GM12892 (cell line): ENCODE measurements around the gene CCDC191.

Experiments used
- DNase-seq: peaks from one replicate; pipeline ENCODE4 v3.0.0; 2011; ENCODE audit not compliant: insufficient read length
- FAIRE-seq: peaks from 2 replicates; lab custom pipeline; 2011; peaks lifted over from hg19 to GRCh38; lab: Jason Lieb, UNC
- POLR2A ChIP-seq: IDR thresholded peaks from 2 replicates; pipeline ENCODE4 v1.6.1; 2011; ENCODE audit warnings: low read depth, low read length, control low read depth
- POLR2AphosphoS5 ChIP-seq: IDR thresholded peaks from 2 replicates; pipeline ENCODE4 v1.6.1; 2011; ENCODE audit warnings: low read depth, low read length, control low read depth
- TAF1 ChIP-seq: IDR thresholded peaks from 2 replicates; pipeline ENCODE4 v1.6.1; 2011; ENCODE audit warnings: low read depth, mild to moderate bottlenecking, control low read depth, low read length, borderline replicate concordance

The CCDC191 gene

DNA sequence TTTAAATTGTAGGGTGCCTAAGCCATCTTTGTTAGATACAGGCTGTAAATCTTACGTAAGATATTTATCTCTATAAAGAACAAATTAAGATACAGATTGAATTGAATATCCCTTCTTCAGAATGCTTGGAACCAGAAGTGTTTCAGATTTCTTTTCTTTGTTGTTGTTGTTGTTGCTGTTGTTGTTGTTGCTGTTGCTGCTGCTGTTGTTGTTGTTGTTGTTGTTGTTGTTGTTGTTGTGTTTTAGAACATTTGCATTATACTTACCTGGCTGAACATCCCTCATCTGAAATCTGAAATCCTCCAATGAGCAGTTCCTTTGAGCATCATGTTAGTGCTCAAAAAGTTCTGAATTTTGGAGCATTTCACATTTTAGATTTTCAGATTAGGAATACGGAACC lies 26.8 kb upstream of the CCDC191 start:
- FAIRE-seq (no peak), DNase-seq (no peak)
- TF ChIP-seq POLR2AphosphoS5 (no peak), TAF1 (no peak), POLR2A (no peak)

DNA sequence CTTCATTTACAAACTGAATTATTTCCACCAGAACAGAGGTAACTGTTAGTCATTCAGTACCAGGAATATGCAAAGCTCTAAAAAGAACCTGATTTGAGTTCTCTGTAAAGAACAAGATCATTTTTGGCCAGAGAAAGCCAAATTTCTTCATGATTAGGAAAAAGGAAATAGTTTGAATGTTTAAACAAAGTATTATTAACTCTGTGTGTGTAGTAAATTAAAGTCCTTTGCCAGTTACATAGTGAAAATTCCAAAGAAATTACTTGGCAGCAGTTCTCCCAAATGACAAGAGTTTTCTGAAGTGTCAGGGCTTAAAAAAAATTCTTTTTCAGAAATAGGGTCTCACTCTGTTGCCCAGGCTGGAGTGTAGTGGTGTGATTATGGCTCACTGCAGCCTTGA lies 24.7 kb upstream of the CCDC191 start:
- no peak for DNase-seq
- no peak for FAIRE-seq
- TF ChIP-seq POLR2AphosphoS5 (no peak), TAF1 (no peak), POLR2A (no peak)

DNA sequence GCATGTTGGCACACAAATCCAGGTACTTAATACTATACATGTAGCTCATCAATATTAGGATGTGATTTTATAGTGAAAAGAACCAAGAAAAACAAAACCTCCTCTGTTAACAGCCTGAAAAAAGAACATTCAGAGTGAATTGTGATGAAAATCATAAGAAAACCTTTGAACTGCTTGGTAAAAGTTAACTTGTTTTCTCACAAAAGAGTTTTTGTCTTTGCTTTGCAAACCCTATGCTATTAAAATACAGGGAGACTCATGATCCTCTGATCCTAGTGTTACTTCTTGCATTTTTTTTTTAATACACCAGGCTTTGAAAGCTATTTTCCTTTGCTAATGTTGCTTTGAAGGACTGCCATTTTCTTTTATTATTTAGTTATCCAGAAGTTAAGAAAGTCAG lies 23.9 kb upstream of the CCDC191 start:
- FAIRE-seq (no peak), DNase-seq (no peak)
- TF ChIP-seq POLR2A (no peak), POLR2AphosphoS5 (no peak), TAF1 (no peak)

DNA sequence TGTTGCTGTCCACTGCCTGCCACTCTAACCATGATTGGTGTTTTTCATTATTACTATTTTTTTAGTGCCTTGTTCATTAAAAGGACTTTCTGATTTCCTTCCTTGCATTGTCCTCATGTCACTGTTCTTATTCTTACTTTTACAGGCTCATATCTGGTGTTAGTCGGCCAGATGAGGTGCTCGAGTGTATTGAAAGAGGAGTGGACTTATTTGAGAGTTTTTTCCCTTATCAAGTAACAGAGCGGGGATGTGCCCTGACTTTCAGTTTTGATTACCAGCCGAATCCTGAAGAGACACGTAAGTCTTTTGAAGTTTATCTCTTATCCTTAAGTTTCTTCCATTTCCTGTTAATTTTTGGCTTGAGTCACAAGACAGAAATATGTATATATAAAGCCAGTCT lies 23.4 kb upstream of the CCDC191 start:
- TF ChIP-seq POLR2AphosphoS5 (no peak), POLR2A (no peak), TAF1 (no peak)
- FAIRE-seq (no peak), DNase-seq (no peak)

DNA sequence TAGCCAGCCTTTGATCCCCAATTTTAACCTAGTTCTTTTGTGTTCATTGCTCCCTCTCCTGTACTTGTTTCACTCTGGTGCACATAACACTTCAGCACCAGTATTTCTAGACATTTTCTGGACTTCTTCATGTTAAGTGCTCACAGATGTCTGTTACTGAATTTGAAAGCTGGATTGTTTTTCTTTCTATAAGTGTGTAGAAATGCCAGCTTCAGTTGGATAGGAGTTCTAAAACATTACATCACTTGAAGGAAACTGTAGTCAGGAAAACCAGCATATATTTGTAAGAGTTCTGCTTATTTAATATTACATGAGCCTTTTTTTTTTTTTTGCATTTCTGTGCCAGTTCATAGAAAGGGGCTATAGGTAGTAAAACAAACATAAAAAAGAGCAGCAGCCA lies 21.8 kb upstream of the CCDC191 start:
- DNase-seq (no peak), FAIRE-seq (no peak)
- no peak for TF ChIP-seq TAF1
- no peak for TF ChIP-seq POLR2A
- no peak for TF ChIP-seq POLR2AphosphoS5

DNA sequence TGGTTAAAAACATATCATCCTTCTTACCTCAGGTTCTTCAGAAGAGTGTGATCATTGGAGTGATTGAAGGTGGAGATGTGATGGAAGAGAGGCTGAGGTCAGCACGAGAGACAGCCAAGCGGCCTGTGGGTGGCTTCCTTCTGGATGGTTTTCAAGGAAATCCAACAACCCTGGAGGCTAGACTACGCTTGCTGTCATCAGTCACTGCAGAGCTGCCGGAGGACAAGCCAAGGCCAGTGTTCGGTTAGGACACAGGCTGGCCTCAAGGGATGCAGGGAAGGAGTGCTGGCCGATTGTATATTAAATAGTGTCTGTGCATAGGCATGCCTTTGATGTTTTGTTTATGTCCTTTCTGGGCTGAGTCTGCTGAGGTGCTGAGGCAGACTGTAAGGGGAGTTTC lies 20.4 kb upstream of the CCDC191 start:
- FAIRE-seq (no peak), DNase-seq (no peak)
- TF ChIP-seq POLR2A (no peak), POLR2AphosphoS5 (no peak), TAF1 (no peak)

- no peak for FAIRE-seq
- no peak for DNase-seq
- TF ChIP-seq TAF1 (no peak), POLR2A (no peak), POLR2AphosphoS5 (no peak)
Observed at GRCh38 chr3:114071786-114072185, 15.5 kb upstream of the CCDC191 start.

- FAIRE-seq, result no peak
- TF ChIP-seq TAF1 (no peak), POLR2AphosphoS5 (no peak), POLR2A (no peak)
- no peak for DNase-seq
Observed at GRCh38 chr3:114068336-114068735, 12.0 kb upstream of the CCDC191 start.

- FAIRE-seq, result no peak
- TF ChIP-seq POLR2A, result no peak
- TF ChIP-seq TAF1, result no peak
- TF ChIP-seq POLR2AphosphoS5, result no peak
- DNase-seq, result no peak
Observed at GRCh38 chr3:114067804-114068203, 11.5 kb upstream of the CCDC191 start.

GRCh38 chr3:114060906-114061655 lies 4.8 kb upstream of the CCDC191 start:
- DNase-seq, result no peak
- TF ChIP-seq TAF1 (no peak), POLR2AphosphoS5 (no peak), POLR2A (no peak)
- FAIRE-seq, result no peak

DNA sequence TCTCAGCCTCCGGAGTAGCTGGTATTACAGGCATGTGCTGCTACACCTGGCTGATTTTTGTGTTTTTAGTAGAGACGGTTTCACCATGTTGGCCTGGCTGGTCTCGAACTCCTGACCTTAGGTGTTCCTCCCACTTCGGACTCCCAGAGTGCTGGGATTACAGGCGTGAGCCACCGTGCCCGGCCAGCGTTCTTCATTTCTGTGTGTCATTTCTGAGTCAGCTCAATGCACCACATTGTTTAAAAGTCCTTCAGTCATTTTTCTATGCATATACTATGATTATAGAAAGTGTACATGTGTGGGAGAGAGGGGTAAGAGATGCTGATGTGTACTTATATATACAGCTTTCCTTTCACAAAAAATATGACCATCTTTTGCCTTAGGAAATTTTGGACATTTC lies 2.3 kb upstream of the CCDC191 start:
- no peak for DNase-seq
- TF ChIP-seq POLR2AphosphoS5 (no peak), POLR2A (no peak), TAF1 (no peak)
- FAIRE-seq, result no peak

GRCh38 chr3:114057011-114057347 lies 653 bp upstream of the CCDC191 start:
- no peak for DNase-seq
- FAIRE-seq, result no peak
- TF ChIP-seq POLR2A (no peak), POLR2AphosphoS5 (no peak), TAF1 (no peak)
